ENCODE results near the gene PPP1R3G. TPM values are rescaled to one million over a fixed set of nuclear protein-coding genes. Genes with fewer than 3 reads are reported as not detected.

Gene PPP1R3G
- total and polyA plus RNA-seq, 12 donors, result 1.2 to 17.1 (median 8.4) TPM

DNA sequence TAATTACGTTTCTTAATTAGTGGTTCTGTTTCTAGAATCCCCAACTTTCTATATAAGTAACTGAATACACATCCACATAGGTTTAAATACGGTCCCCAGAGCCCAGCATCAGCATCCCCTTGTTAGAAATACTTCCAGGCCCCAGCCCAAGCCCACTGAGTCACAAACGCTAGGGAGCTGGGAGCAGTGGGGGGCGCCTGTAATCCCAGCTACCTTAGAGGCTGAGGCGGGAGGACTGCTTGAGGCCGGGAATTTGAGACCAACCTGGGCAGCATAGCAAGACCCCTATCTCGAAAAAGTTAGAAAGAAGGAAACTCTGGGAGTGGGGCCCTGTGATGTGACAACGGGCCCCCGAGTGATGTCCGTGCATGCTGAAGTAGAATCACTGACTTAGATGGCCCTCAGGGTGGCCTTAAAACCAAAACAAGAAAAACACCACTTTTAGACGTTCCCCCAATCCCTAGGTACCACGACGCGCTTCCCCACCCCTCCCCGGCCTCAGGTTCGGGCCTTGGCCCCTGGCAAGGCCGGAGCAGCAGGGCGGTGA, 1.3 kb upstream of the PPP1R3G start:
- Histone ChIP-seq H3K9me3 (replicated peaks in 1 of 3) (no peaks in the 10 kb centered on the region), H3K36me3 (replicated peaks in 1 of 2) (no peaks in the 10 kb centered on the region), H3K4me1 (replicated peaks in 1 of 2) (peaks cover 26 to 46% of the 10 kb centered on the region in 2 donors), H3K4me3 (peak overlapping the region in 2 of 4 donors; percentile 67 to 75), H3K27ac (peak overlapping the region; percentile 87 to 98 (median 92)), H3K27me3 (no peaks in the 10 kb centered on the region)
- WGBS, 4 donors, result 46 to 82% (median 52%) methylated on average over 10 to 18 of the region's 18 CpGs
- no peak for DNase-seq
- TF ChIP-seq POLR2A (IDR thresholded peaks at IDR 0.05), result no peak
- TF ChIP-seq, protein P1, sequence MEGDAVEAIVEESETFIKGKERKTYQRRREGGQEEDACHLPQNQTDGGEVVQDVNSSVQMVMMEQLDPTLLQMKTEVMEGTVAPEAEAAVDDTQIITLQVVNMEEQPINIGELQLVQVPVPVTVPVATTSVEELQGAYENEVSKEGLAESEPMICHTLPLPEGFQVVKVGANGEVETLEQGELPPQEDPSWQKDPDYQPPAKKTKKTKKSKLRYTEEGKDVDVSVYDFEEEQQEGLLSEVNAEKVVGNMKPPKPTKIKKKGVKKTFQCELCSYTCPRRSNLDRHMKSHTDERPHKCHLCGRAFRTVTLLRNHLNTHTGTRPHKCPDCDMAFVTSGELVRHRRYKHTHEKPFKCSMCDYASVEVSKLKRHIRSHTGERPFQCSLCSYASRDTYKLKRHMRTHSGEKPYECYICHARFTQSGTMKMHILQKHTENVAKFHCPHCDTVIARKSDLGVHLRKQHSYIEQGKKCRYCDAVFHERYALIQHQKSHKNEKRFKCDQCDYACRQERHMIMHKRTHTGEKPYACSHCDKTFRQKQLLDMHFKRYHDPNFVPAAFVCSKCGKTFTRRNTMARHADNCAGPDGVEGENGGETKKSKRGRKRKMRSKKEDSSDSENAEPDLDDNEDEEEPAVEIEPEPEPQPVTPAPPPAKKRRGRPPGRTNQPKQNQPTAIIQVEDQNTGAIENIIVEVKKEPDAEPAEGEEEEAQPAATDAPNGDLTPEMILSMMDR (IDR thresholded peaks at IDR 0.05), result no peak
- intact Hi-C loops (cut with DNase I), result no loop called here

DNA sequence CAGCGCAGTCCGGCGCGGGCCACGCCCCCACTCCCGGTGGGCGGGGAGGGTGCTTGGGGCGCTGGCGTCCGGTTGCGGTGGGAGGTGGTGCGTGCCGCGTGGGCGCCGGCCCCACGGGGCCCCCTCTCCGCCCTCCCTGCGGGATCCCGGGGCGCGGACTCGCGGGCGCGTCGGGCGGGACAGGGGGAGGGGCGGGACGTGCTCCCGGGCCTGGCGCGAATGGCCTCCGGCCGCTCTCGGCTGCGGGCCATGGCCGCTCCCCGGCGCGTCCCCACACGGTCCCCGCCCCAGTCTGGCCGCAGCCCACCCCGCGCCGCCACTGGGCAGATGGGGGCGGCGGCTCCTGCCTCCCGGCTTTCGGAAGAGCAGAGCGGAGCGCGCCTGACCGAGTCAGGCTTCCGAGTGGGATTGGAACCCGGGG, 771 bp upstream of the PPP1R3G start:
- no peak for TF ChIP-seq POLR2A (IDR thresholded peaks at IDR 0.05)
- TF ChIP-seq, protein P1 (IDR thresholded peaks at IDR 0.05), result no peak
- no peaks in the 10 kb centered on the region for H3K27me3 ChIP-seq
- no peaks in the 10 kb centered on the region for H3K36me3 ChIP-seq (replicated peaks in 1 of 2)
- no peaks in the 10 kb centered on the region for H3K9me3 ChIP-seq (replicated peaks in 1 of 3)
- peaks cover 26 to 46% of the 10 kb centered on the region in 2 donors for H3K4me1 ChIP-seq (replicated peaks in 1 of 2)
- peak in 5 of 7 donors; percentile 51 to 75 (median 62) for DNase-seq
- H3K27ac ChIP-seq, result peak overlapping the region; percentile 87 to 98 (median 92)
- 0 to 1% (median 1%) methylated on average over 1 to 57 of the region's 57 CpGs; no CpG with 5 or more reads in 1 of the 4 donors for WGBS, 4 donors
- H3K4me3 ChIP-seq, result peak overlapping the region in 3 of 4 donors; percentile 5 to 75 (median 67)
- intact Hi-C loops (cut with DNase I), result no loop called here

DNA sequence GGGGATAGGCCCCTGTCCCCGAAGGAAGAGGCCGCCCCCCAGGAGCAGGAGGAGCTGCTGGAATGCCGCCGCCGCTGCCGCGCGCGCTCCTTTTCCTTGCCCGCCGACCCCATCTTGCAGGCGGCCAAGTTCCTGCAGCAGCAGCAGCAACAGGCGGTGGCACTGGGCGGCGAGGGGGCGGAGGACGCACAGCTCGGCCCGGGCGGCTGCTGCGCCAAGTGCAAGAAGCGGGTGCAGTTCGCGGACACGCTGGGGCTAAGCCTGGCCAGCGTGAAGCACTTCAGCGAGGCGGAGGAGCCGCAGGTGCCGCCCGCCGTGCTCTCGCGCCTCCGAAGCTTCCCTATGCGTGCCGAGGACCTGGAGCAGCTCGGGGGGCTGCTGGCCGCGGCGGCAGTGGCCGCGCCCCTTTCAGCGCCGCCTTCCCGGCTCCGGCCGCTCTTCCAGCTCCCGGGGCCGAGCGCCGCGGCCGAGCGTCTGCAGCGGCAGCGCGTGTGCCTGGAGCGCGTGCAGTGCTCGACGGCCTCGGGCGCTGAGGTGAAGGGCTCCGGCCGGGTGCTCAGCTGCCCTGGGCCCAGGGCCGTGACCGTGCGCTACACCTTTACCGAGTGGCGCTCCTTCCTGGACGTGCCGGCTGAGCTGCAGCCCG, 630 bp downstream of the PPP1R3G start:
- WGBS, 4 donors, result 0 to 1% (median 1%) methylated on average over 7 to 74 of the region's 74 CpGs; no CpG with 5 or more reads in 1 of the 4 donors
- Histone ChIP-seq H3K27ac (peak overlapping the region; percentile 87 to 98 (median 92)), H3K27me3 (no peaks in the 10 kb centered on the region), H3K36me3 (replicated peaks in 1 of 2) (no peaks in the 10 kb centered on the region), H3K4me3 (peak overlapping the region in 3 of 4 donors; percentile 5 to 75 (median 67)), H3K4me1 (replicated peaks in 1 of 2) (peaks cover 26 to 46% of the 10 kb centered on the region in 2 donors), H3K9me3 (replicated peaks in 1 of 3) (no peaks in the 10 kb centered on the region)
- peak in 6 of 7 donors; percentile 53 to 65 (median 60) for DNase-seq
- TF ChIP-seq, protein P1 (IDR thresholded peaks at IDR 0.05), result no peak
- TF ChIP-seq POLR2A (IDR thresholded peaks at IDR 0.05), result peak in 1 of 2 donors; percentile 38
- intact Hi-C loops (cut with DNase I), result no loop called here

DNA sequence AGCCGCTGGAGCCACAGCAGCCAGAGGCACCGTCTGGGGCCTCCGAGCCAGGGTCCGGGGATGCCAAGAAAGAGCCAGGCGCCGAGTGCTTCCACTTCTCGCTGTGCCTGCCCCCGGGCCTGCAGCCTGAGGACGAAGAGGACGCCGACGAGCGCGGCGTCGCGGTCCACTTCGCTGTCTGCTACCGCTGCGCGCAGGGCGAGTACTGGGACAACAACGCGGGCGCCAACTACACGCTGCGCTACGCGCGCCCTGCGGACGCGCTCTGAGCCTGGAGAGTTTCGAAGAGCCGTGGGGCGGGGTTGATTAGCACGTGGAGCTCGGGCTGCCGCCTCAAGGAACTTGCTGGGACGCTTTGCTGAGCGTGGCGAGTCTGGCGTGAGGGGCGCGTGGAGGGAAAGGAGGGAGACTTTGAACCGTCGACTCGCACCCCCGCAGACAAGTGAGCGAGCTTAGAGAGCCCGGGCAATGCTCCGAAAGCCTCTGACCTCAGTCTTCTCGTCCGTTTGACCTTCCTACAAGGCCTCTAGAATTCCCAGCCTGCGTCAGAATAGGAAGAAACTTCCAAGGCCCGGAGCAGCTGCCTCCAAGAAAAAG, 1.3 kb downstream of the PPP1R3G start:
- 36 to 78% (median 37%) methylated on average over 9 to 56 of the region's 56 CpGs for WGBS, 4 donors
- Histone ChIP-seq H3K27ac (peak overlapping the region in 2 of 5 donors; percentile 95 to 98), H3K4me1 (replicated peaks in 1 of 2) (peaks cover 23 to 44% of the 10 kb centered on the region in 2 donors), H3K36me3 (replicated peaks in 1 of 2) (no peaks in the 10 kb centered on the region), H3K9me3 (replicated peaks in 1 of 3) (no peaks in the 10 kb centered on the region), H3K4me3 (peak overlapping the region in 1 of 4 donors; percentile 75), H3K27me3 (no peaks in the 10 kb centered on the region)
- intact Hi-C loops (cut with DNase I), result no loop called here
- peak in 2 of 7 donors; percentile 37 to 49 for DNase-seq
- TF ChIP-seq, protein P1 (IDR thresholded peaks at IDR 0.05), result no peak
- no peak for TF ChIP-seq POLR2A (IDR thresholded peaks at IDR 0.05)

All from adrenal gland (tissue), 12 donors.